NK-92 treated with Interleukin-12 subunit alpha and Interleukin-12 subunit beta, amount 100 ng/mL, for 24 hours (cell line): ENCODE measurements around the gene CIT.
"Not testable (repeated sequence)": the region's sequence is repeated elsewhere in the genome, so short reads cannot be mapped to it uniquely, and the experiment has no call there.

Experiments used
- DNase-seq: peaks from one replicate; lab custom pipeline; 2025; lab: John Stamatoyannopoulos, UW

The CIT gene

DNA sequence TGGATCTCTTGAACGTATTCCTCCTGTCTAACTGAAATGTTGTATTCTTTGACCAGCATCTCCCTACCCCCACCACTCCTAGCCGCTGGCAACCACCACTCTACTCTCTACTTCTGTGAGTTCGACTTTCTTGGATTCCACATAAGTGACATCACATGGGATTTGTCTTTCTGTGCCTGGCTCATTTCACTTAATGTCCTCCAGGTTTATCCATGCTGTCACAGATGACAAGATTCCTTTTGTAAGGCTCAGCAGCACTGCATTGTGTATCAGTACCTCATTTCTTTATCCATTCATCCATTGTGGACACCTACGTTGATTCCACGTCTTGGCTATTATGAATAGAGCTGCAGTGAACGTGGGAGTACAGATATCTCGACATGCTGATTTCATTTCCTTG lies 198.7 kb downstream of the CIT start:
- no peak for DNase-seq

DNA sequence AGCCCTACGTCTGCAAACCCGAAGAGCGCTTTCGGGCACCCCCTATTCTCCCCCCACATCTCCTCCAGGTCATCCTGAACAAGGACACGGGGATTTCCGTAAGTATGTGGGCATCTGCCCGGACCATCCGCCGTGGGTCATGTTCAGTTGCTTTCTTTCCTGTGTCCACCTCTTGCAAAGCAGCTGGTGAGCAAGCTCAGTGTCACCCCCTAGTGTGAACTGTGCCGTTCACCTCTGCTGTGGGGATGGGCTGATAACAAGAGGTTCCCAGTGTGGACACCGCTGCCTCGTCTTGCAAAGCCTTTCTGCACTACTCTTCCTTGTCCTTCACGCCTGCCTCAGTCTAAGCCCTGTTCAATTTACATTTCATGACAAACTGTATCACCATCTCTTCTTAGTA lies 200.5 kb downstream of the CIT start:
- no peak for DNase-seq

DNA sequence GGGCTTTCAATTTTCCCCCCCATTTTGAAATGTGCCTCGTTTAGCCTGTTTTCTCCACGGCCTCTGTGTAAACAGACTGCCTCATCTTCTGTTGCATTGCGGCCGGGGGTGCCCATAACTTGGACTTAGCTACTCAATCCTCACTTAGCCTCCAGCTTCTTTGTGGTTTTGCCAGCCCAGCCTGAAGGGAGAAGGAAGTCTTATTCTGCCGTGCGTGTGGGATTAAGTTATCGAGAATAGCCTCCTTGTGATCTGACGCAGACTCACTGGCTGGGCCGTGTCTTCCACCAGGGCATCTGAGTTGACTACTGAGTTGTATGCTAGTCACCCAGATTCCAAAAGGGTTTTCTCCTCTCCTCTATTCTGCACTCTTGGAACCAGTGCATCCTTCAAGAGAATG lies 201.1 kb downstream of the CIT start:
- no peak for DNase-seq

DNA sequence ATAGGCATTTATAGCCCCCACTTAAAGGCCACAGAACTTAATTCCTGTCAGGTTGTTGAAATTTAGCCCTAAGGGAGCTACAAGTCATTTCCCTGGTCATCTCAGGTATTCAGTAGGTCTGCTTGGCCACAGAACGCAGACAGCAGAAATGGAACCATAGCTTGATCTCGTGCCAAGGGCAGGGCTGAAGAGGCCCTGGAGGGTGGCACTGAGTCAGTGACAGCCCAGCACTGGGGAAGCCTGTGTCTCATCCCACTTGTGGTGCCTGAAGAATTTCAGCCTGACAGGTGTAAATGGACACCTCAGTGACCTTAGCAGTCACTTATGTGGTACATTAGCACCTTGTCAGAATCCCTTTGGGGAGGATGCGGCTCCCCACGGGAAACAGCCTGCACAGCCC lies 202.6 kb downstream of the CIT start:
- no peak for DNase-seq

DNA sequence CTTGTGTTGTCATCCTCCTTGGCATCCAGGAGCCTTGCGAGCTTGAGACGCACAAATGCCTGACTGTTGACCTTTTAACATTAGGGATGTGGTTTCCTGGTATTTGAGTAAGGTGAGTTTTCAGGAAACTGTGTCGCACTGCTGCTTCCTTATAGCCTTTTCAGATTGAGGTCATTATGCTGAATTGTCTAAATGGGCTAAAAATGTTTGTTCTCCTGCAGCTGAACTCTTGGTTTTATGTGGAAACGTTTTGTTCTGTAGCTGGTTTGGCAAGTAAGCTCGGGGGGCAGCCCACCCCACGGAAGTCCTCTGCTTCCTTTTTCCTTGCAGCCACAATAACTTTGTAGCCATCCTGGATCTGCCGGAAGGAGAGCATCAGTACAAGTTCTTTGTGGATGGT lies 203.5 kb downstream of the CIT start:
- DNase-seq = no peak

DNA sequence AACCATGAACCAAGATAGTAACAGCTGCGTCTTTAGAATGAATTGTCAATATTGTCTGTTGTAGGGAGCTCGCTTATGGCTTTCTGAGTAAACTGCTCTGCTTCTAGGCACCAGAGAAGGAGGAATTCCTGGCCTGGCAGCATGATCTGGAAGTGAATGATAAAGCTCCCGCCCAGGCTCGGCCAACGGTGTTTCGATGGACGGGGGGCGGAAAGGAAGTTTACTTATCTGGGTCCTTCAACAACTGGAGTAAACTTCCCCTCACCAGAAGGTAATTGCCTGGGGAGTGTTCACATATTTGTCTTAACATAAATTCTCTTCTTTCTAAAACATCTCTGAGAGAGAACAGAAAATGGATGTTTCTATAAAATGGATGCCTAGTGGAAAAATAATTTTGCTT lies 204.9 kb downstream of the CIT start:
- DNase-seq = no peak

DNA sequence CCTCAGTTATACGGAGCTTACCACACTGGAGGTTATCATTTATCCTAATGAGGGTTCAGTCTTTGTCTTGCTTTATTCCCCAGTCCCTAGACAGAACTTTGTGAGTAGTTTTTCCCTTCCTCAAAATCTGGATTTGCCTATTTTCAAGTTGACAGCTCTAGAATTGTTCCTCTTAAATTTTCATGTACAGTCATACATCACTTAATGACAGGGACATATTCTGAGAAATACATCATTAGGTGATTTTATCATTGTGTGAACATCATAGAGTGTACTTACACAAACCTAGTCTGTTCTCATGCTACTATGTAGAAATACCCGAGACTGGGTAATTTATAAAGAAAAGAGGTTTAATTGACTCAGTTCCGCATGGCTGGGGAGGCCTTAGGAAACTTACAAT lies 206.1 kb downstream of the CIT start:
- no peak for DNase-seq

DNA sequence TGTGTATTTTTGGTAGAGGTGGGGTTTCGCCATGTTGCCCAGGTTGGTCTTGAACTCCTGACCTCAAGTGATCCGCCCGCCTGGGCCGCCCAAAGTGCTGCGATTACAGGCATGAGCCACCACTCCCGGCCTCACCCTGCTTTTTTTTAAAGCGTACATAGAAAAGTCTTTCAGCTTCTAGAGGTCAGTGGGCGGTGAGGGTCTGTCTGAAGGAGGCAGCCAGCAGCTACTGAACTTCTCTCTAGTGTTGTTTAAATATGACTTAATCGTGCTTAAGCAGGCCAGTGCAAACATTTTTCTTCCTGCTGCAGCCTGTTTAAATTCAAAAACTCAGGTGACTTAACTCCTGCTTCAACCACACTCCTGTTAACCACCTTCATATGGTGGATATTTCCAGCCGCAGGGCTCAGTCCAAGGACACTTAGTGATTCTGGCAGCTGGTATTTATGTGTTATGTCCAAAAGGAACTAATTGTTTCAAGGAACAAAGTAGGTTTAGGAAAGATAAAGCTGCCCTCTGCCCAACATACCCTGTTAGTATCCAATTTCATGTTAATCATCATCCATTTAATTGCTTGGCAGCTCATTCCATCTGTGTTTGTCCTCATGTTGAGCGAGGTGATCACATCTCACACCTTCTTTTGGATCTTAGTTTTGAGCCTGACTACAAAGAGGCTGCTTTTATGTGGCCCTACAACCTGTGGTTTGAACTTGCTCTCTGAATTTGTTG lies 207.2 kb downstream of the CIT start:
- no peak for DNase-seq

DNA sequence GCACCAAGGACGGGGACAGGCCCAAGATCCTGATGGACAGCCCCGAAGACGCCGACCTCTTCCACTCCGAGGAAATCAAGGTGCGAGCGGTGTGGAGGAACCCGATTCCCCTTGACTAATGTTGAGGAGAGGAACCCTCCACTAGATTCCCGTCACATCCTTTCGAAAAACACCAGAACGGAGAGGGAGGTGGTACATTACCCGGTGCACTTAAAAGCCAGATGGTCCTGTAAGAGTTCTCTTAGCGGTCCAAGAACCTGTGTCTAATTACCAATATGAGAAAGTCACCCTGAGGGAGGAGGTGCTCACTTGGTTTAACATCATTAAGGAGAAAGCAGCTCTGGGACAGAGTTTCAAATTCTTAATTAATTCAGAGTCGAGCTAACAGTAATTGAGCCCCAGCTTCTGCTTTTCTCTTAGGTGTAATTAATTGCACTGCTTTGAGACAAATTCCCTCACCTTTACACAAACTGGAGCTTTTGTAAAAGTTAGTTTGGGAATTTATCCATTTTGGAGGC lies 208.7 kb downstream of the CIT start:
- DNase-seq = no peak

DNA sequence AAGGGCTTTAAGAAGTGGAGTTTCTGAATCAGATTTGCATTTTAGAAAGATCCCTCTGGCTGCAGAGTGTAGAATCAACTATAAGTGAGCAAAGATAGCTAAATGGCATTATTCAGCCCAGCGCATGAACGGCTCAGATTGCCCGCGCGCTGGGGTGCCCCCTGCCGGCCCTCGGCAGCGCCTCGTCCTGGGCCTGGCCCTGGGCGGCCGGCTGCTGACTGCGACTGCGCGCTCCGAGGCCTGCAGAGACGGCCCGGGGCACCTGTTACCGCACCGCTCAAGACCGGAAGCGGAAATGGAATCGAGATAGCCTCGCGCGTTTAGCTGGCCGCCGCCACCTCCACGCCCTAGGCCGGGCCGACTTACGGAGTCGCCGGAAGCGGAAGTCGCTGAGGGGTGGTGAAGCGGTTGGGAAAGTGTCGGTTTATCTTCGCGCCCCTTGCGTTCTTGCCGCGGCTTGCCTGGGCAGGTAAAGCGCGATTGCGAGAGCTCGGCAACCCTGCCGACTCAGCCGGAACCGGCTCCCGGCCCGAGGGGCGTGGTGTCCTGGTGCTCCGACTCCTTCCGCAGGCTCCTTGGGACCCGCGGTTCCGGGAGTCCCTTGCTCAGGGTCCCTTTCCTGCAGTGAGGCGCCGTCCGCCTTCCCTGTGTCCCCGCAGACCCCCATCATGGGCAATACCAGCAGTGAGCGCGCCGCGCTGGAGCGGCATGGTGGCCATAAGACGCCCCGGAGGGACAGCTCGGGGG lies 209.4 kb downstream of the CIT start, which contains the start of gene PRKAB1:
Gene PRKAB1, plus strand, starts transcription at position 557 of the 747 bp plus-strand sequence. Its CDS starts 112 bp downstream, at position 669.
- peak; percentile 91 for DNase-seq

DNA sequence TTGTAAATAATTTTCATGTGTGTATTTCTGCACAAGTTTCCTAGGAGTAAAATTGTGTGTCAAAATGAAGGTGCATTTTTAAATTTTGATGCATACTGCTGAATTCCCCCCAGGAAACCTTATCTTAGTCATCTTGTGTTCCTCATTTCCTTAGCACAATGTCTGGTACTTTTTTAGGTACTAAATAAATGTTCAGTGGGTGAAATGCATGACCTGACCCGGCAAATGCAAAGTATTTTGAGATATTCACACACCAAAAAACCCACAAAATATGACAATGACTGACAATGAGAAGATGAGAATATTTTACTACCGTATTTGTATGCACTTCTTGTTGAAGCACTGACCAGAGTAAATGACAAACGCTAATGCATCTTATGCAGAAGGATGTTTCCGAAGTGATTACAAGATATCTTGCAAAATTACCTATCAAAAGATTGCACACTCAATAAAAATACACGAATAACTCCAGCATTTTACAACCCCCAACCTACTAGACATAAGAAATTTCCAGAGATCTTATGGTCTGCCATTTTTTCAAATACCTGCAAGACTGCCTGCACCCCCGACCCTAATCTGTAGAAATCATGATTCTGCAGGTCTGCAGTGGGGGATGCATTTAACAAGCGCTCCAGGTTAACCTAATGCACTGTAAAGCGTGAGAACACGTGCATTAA lies 210.1 kb downstream of the CIT start:
- no peak for DNase-seq

DNA sequence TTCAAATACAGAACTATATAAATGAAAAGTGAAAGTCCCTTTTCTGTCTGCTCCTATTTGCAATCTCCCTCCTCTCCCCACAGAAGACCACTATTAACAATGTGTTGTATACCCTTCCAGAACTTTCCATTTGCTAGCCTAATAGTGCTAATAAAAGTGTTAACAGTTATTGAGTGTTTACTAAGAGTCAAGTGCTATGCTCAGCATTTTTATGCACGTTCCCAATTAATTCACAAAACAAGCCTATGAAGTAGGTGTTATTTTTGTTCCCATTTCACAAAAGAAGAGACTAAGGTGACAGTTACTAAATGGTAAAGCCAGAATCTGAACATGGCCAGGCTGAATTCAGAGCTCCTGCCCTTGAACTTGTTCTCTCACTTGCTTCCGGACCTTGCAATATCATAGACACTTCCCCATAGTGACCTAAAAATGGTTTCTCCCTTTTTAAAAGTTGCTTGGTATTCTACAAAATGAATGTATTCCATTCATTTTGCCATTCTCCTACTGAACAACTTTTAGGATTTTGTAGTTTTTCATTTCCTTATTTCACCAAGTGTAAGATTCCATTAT lies 210.8 kb downstream of the CIT start:
- DNase-seq = no peak

DNA sequence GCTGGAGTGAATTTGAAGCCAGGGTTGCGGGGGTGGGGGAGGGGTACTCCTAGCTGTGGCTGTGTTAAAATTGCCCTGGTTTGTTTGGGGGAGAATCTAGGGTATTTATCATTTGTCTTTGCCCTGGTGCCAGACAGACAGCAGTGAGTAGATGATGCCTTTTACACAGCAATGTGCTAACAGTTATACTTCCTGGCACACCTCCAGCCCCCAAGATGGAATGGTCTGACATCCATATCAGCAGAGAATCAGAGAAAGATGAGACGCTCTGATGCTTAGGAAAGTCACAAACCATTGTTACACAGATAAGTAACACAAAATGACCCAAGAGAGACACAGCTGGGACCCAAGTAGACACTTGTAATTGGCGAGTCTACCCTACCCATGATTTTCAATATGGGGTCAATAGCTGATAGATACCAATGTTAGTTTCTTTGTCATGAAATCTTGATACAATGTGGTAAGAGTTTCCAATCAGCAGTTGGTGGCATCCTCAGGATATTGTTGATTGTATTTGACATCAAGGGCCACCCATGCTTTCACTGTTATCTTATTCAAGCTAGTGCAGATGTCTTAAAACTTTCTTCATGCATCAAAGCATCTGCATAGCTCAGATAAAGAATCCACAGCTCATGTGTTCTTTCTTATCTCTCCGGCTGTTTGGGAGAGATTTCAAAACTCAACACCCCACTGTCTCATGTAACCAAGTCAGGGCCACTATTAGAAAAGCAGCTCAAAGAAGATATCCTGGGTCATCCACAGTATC lies 211.8 kb downstream of the CIT start:
- no peak for DNase-seq

DNA sequence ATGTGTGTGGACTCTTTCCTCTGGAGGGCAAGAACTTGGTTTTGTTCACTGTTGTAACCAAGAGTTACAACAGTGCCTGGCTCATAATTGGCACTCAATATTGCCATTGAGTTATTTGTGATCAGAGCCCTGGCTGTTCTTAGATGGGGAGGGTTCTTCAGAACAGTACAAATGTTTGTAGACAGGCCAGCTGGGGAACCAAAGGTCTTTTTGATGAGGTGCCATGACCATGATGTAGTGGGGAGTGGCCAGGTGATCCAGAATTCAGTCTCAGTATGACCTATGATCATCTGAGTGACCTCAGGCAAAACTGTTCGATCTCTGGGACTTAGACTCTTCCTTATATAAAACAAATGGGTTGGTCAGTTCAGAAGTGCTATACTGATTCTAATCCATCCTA lies 212.5 kb downstream of the CIT start:
- DNase-seq = no peak

DNA sequence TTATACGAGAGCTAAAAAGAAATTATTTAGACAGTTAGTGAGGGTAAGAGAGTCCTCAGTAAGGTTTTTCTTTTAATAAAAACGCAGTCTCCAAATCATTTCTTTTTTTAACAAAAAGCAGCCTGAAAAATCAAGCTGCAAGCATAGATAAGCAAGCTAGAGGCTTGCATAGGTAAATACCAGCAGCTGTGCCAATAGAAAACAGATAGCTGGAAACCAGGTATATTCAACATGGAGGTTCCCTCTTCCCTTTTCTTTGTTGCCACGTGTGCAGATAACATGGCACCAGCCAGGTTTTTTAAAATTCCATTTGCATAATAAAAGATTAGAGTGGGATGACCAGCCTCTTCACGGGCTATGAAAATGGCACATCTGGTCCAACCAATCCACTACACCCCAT lies 215.2 kb downstream of the CIT start:
- DNase-seq = no peak

DNA sequence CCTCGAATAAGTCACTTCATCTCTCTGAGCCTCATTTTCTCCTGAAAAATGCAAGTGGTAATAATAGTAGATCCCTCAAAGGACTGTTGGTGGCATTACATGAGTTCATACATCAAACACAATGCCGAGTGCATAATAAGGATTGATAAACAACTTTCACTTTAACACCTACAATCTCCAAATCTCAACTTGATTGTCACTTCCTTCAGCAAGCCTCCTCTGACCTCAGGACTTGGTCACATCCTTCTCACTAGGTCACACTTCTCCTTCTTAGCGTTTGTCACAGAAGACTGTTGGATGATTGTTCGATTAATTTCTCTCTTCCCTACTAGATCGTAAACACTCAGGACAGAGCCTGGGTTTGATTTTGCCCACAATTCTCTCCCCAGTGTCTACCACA lies 217.0 kb downstream of the CIT start:
- no peak for DNase-seq

DNA sequence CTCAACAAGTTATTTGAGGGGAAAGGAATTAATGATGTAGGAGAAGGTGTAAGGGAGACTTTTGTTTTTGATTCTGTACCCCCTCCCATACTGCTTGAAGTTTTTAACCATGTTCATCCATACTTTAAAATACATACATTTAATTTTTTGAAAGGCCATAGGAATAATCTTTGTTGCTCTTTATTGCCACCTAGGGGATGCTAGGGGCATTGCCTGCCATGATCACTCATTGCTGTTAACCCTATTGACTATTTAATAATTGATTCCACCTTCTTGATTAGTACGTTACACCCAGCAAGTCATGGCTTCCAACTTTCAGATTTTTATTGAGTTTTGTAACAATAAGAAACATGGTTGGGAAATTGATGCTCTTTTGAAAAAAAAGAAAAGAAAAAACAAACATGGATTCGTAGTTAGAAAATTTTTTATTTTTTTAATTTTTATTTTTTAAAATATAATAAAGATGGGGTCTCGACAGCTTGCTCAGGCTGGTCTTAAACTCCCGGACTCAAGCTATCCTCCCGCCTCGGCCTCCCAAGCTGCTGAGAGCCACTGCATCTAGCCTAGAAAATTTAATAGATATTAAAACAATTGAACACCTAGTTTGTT lies 217.7 kb downstream of the CIT start:
- no peak for DNase-seq

DNA sequence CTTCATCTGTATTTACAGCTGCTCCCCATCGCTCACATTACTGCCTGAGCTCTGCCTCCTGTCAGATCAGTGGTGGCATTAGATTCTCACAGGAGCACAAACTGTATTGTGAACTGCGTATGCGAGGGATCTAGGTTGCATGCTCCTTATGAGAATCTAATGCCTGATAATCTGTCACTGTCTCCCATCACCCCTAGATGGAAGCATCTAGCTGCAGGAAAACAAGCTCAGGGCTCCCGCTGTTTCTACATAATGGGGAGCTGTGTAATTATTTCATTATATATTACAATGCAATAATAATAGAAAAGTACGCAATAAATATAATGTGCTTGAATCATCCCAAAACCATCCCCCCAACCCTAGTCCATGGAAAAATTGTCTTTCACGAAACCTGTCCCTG lies 219.0 kb downstream of the CIT start:
- not testable (repeated sequence) for DNase-seq

DNA sequence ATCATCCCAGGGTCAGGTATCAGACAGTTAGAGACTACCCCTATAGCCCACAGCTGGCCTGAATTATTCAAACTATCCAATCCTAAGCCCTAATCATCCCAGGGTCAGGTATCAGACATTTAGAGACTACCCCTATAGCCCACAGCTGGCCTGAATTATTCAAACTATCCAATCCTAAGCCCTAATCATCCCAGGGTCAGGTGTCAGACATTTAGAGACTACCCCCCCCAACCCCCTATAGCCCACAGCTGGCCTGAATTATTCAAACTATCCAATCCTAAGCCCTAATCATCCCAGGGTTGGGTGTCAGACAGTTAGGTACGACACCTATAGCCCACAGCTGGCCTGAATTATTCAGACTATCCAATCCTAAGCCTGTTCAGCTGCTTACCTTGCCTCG lies 220.1 kb downstream of the CIT start:
- DNase-seq = not testable (repeated sequence)

DNA sequence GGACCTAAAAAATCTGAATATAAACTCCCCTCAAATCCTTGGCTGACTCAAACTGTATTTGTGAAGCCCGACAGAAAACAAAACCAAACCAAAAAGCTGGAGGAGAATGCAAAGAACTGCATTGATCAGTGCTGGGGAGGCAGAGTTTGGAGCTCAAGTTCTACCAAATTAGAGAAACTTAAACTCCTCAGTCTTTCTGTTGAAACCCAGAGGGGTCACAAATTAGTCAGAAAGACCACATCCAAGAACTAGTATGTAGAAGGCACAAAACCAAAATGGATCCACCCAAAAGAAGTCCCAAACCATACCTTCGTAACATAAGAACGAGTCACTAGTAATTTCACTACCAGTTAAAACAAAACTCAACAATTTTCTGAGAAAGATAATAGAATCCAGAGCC lies 224.5 kb downstream of the CIT start:
- no peak for DNase-seq

DNA sequence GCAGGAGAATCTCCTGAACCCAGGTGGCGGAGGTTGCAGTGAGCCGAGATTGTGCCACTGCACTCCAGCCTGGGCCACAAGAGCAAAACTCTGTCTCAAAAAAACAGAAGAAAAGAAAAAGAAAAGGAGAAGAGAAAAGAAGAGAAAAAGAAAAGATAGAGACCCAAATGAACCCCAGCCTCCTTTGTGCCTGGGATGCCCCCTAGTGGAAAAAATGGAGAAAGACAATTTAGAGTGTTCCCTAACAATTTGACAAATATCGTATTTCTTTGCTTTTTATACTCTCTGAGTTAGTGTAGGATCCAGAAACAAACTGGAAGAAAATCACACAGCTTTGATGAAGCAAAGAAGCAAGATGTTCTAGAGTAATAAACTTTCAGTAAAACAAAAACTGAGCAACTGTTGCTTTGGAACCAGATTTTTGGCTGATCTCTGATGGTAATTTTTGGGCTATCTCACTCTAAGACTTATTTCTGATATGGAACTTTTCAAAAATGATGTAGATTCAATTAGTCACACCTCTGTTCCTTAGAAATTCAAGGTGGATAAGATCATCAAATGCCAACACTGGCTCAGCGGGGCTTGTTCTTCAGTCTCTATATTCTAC lies 227.8 kb downstream of the CIT start:
- DNase-seq = no peak
